A549 treated with AZD9567 at 1 μM for 4 hours (cell line): ENCODE data around the gene RSPH10B2. TPM values are rescaled to one million over a fixed set of nuclear protein-coding genes. Genes with fewer than 3 reads are reported as not detected.

ENCODE experiments used
- total RNA-seq: library from RNA; stranded (reverse); fragments of 200-300 nt; extraction: Qiagen RNA extraction; gene quantifications from 5 replicates; pipeline ENCODE4 v1.2.3, GENCODE V29; 2022; ENCODE audit not compliant: insufficient read depth

RSPH10B2 gene
- total RNA-seq: 0.06 to 0.27 TPM (median 0.09 TPM) in 4 of 5 replicates, not detected in the other

GRCh38 chr7:6753964-6754363 lies at the start of gene RSPH10B2:
TSS of gene RSPH10B2 (plus strand) at chr7:6754103. CDS start at chr7:6757678, 3,575 bp downstream.

GRCh38 chr7:6706666-6707407 lies 47.1 kb upstream of the RSPH10B2 start, which contains the start of gene ZNF12:
TSS of gene ZNF12 (minus strand) at chr7:6706947. CDS start at chr7:6705173, 1,774 bp downstream.

GRCh38 chr7:6826151-6826550 lies 72.2 kb downstream of the RSPH10B2 start, which contains the start of gene CCZ1B:
TSS of gene CCZ1B (minus strand) at chr7:6826275. CDS start at chr7:6826197, 78 bp downstream.

Other genes with a start within 250 kb of the RSPH10B2 start
- 0.06 TPM in 1 of 5 replicates, not detected in the others for gene GRID2IP, start 202.6 kb upstream of the RSPH10B2 start, total RNA-seq
- 32.4 to 51.6 TPM (median 49.1 TPM) in 5 replicates for gene ZDHHC4, start 176.6 kb upstream of the RSPH10B2 start, total RNA-seq
- 26.8 to 41.6 TPM (median 28.6 TPM) in 5 replicates for gene INTS15, start 164.1 kb upstream of the RSPH10B2 start, total RNA-seq
- 1.7 to 2.4 TPM (median 2.0 TPM) in 5 replicates for gene ZNF853, start 138.5 kb upstream of the RSPH10B2 start, total RNA-seq
- 9.6 to 14.1 TPM (median 13.7 TPM) in 5 replicates for gene ZNF316, start 116.8 kb upstream of the RSPH10B2 start, total RNA-seq
- 9.6 to 12.1 TPM (median 11.5 TPM) in 5 replicates for gene ZNF12, start 47.2 kb upstream of the RSPH10B2 start, total RNA-seq
- gene CCZ1B, start 72.2 kb downstream of the RSPH10B2 start, total RNA-seq: 17.2 to 31.0 TPM (median 24.3 TPM) in 5 replicates